AG09309 (cell line): Measurements from ENCODE around the gene HDAC6.

Experiments
- DNase-seq: peaks from one replicate; pipeline ENCODE4 v3.0.0-alpha.2; 2010; ENCODE audit warnings: low read depth
- H3K4me3 ChIP-seq: 2 replicates; pipeline ENCODE4 v1.5.1; 2011; ENCODE audit warnings: mild to moderate bottlenecking, low read depth, low read length, moderate library complexity; ENCODE audit not compliant: control insufficient read depth
- CTCF ChIP-seq: IDR thresholded peaks from 2 replicates; pipeline ENCODE4 v1.5.1; 2011; ENCODE audit warnings: mild to moderate bottlenecking, low read depth, low read length, inconsistent platforms; ENCODE audit not compliant: insufficient read depth, control insufficient read depth; ENCODE audit errors: missing control alignments

Gene HDAC6

GRCh38 chrX:48789366-48790220 lies 12.3 kb upstream of the HDAC6 start:
- H3K4me3 ChIP-seq: no peak overlapping the region
- DNase-seq: no peak
- no peak for TF ChIP-seq CTCF

- DNase-seq: no peak
- TF ChIP-seq CTCF: no peak
- H3K4me3 ChIP-seq: no peak overlapping the region
These were observed 11.4 kb upstream of the HDAC6 start for GRCh38 chrX:48790477-48790876.

GRCh38 chrX:48791063-48791820 lies 10.6 kb upstream of the HDAC6 start:
- no peak for TF ChIP-seq CTCF
- no peak for DNase-seq
- H3K4me3 ChIP-seq: no peak overlapping the region

GRCh38 chrX:48792219-48792618 lies 9.6 kb upstream of the HDAC6 start:
- H3K4me3 ChIP-seq: no peak overlapping the region
- no peak for TF ChIP-seq CTCF
- no peak for DNase-seq

- no peak overlapping the region for H3K4me3 ChIP-seq
- no peak for DNase-seq
- no peak for TF ChIP-seq CTCF
These were observed 7.9 kb upstream of the HDAC6 start for GRCh38 chrX:48793935-48794334.

- DNase-seq: no peak
- no peak for TF ChIP-seq CTCF
- no peak overlapping the region for H3K4me3 ChIP-seq
These were observed 7.4 kb upstream of the HDAC6 start for GRCh38 chrX:48794340-48794910.
